ENCODE results near the gene ZBTB38.

The ZBTB38 gene

GRCh38 chr3:141372656-141373055 lies 4.4 kb downstream of the ZBTB38 start:
- Mint-ChIP-seq H3K27ac (peak overlapping the region; percentile 15 to 42 (median 42)), H3K4me1 (peaks cover 39% of the 10 kb centered on the region), H3K4me3 (no peak overlapping the region), H3K36me3 (ENCODE audit: low read depth) (peaks cover 24% of the 10 kb centered on the region), H3K27me3 (ENCODE audit: low read depth) (no peaks in the 10 kb centered on the region), H3K9me3 (no peaks in the 10 kb centered on the region)
- no peak for TF ChIP-seq CTCF (IDR thresholded peaks at IDR 0.05; ENCODE audit: unreplicated experiment in 3 of 3)

GRCh38 chr3:141373232-141373631 lies 4.9 kb downstream of the ZBTB38 start:
- no peak for TF ChIP-seq CTCF (IDR thresholded peaks at IDR 0.05; ENCODE audit: unreplicated experiment in 3 of 3)
- Mint-ChIP-seq H3K4me3 (no peak overlapping the region), H3K27me3 (ENCODE audit: low read depth) (no peaks in the 10 kb centered on the region), H3K9me3 (no peaks in the 10 kb centered on the region), H3K36me3 (ENCODE audit: low read depth) (peaks cover 24% of the 10 kb centered on the region), H3K4me1 (peaks cover 33% of the 10 kb centered on the region), H3K27ac (peak overlapping the region in 2 of 3 experiments; percentile 8 to 42)

- no peaks in the 10 kb centered on the region for H3K9me3 Mint-ChIP-seq
These were observed 5.6 kb downstream of the ZBTB38 start for GRCh38 chr3:141373768-141374526.

GRCh38 chr3:141375381-141376301 lies 7.3 kb downstream of the ZBTB38 start:
- no peaks in the 10 kb centered on the region for H3K9me3 Mint-ChIP-seq
- H3K36me3 Mint-ChIP-seq (ENCODE audit: low read depth): peaks cover 29% of the 10 kb centered on the region
- no peaks in the 10 kb centered on the region for H3K27me3 Mint-ChIP-seq (ENCODE audit: low read depth)
- H3K27ac Mint-ChIP-seq: peak overlapping the region in 1 of 3 experiments; percentile 15
- no peak overlapping the region for H3K4me3 Mint-ChIP-seq
- H3K4me1 Mint-ChIP-seq: peaks cover 11% of the 10 kb centered on the region
- no peak for TF ChIP-seq CTCF (IDR thresholded peaks at IDR 0.05; ENCODE audit: unreplicated experiment in 3 of 3)

More at GRCh38 chr3:141373768-141374526, 5.6 kb downstream of the ZBTB38 start:
- Mint-ChIP-seq H3K27ac (peak overlapping the region in 2 of 3 experiments; percentile 8 to 42), H3K4me1 (peaks cover 26% of the 10 kb centered on the region), H3K4me3 (no peak overlapping the region), H3K36me3 (ENCODE audit: low read depth) (peaks cover 29% of the 10 kb centered on the region), H3K27me3 (ENCODE audit: low read depth) (no peaks in the 10 kb centered on the region)
- no peak for TF ChIP-seq CTCF (IDR thresholded peaks at IDR 0.05; ENCODE audit: unreplicated experiment in 3 of 3)

- TF ChIP-seq CTCF (IDR thresholded peaks at IDR 0.05; ENCODE audit: unreplicated experiment in 3 of 3): no peak
- H3K4me1 Mint-ChIP-seq: peaks cover 11% of the 10 kb centered on the region
- H3K27ac Mint-ChIP-seq: no peak overlapping the region
- no peak overlapping the region for H3K4me3 Mint-ChIP-seq
- H3K36me3 Mint-ChIP-seq (ENCODE audit: low read depth): peaks cover 29% of the 10 kb centered on the region
- no peaks in the 10 kb centered on the region for H3K9me3 Mint-ChIP-seq
- no peaks in the 10 kb centered on the region for H3K27me3 Mint-ChIP-seq (ENCODE audit: low read depth)
These were observed 9.1 kb downstream of the ZBTB38 start for GRCh38 chr3:141377377-141377776.
